Vagina (tissue), 2 donors: ENCODE data around the gene RABGAP1L.

Experiments used
- CTCF ChIP-seq, 3 experiments: fragments of 450-650 bp in 2 of 3; fragments of 200-600 bp in 1 of 3; sonication (generic) in 1 of 3; IDR thresholded peaks; one replicate each; pipeline ENCODE4 v1.5.1; 2017 to 2019; ENCODE audit warnings: antibody characterized with exemption in 3 of 3, mild to moderate bottlenecking in 2 of 3, moderate library complexity in 2 of 3
- POLR2AphosphoS5 ChIP-seq, 2 donors: sonication (generic); formaldehyde crosslinking; IDR thresholded peaks; one replicate each; pipeline ENCODE4 v1.9.0; 2017; ENCODE audit warnings: antibody characterized with exemption in 2 of 2, mild to moderate bottlenecking in 2 of 2, low read depth in 1 of 2; ENCODE audit not compliant: insufficient read depth in 1 of 2

- no peak for TF ChIP-seq POLR2AphosphoS5 (IDR thresholded peaks at IDR 0.05; ENCODE audit: insufficient read depth in 1 of 2, low read depth in 1 of 2)
- TF ChIP-seq CTCF (IDR thresholded peaks at IDR 0.05): no peak
Measured at GRCh38 chr1:174797398-174797797, 638.1 kb downstream of the RABGAP1L start.
